Measurements from ENCODE around the gene NKX1-1. TPM values are rescaled to one million over a fixed set of nuclear protein-coding genes. Genes with fewer than 3 reads are reported as not detected.

Gene NKX1-1
- total RNA-seq, 1 donor from 2014 or later, result not detected

DNA sequence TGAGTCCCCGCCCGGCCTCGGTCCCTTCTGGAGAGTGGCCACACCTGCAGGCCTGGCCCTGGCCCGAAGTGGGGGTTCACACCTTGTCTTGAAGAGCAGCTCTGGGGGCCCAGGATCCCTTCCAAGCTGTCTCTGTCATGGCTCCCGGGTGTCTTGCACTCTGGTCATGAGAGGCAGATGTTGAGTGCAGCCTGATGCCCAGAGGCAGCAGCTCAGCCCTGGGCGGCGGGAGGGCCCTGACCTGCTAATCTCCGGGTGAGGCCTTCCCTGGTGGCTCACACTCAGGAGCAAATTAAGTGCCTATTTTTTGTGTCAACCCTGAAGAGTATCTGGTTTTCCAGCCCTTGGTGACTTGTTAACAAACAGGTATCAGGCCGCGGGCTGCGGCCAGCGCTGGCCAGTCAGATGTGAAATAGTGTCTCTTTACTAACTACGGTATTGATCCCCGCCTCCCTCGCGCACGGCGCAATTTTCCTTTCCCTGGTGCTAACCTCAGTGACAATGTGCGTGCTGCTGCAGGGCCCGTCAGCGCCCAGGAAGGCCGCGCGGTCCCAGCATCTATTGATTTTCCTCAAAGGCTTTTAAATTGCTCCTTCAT is 24.2 kb downstream of the NKX1-1 start:
- TF ChIP-seq, protein P1, sequence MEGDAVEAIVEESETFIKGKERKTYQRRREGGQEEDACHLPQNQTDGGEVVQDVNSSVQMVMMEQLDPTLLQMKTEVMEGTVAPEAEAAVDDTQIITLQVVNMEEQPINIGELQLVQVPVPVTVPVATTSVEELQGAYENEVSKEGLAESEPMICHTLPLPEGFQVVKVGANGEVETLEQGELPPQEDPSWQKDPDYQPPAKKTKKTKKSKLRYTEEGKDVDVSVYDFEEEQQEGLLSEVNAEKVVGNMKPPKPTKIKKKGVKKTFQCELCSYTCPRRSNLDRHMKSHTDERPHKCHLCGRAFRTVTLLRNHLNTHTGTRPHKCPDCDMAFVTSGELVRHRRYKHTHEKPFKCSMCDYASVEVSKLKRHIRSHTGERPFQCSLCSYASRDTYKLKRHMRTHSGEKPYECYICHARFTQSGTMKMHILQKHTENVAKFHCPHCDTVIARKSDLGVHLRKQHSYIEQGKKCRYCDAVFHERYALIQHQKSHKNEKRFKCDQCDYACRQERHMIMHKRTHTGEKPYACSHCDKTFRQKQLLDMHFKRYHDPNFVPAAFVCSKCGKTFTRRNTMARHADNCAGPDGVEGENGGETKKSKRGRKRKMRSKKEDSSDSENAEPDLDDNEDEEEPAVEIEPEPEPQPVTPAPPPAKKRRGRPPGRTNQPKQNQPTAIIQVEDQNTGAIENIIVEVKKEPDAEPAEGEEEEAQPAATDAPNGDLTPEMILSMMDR (conservative IDR thresholded peaks at IDR 0.05), result no peak
- Mint-ChIP-seq H3K4me3 (peak overlapping the region; percentile 6), H3K27me3 (ENCODE audit: low read depth) (no peaks in the 10 kb centered on the region), H3K36me3 (ENCODE audit: low read depth) (no peaks in the 10 kb centered on the region), H3K9me3 (no peaks in the 10 kb centered on the region), H3K27ac (ENCODE audit: unreplicated experiment) (peak overlapping the region; percentile 24), H3K4me1 (peaks cover 9% of the 10 kb centered on the region)
- no peak for DNase-seq (ENCODE audit: low read depth, low spot score)

- Mint-ChIP-seq H3K27me3 (ENCODE audit: low read depth) (no peaks in the 10 kb centered on the region), H3K9me3 (no peaks in the 10 kb centered on the region), H3K4me1 (peaks cover 9% of the 10 kb centered on the region), H3K27ac (ENCODE audit: unreplicated experiment) (no peak overlapping the region), H3K4me3 (no peak overlapping the region), H3K36me3 (ENCODE audit: low read depth) (no peaks in the 10 kb centered on the region)
- TF ChIP-seq, protein P1 (conservative IDR thresholded peaks at IDR 0.05), result no peak
- DNase-seq (ENCODE audit: low read depth, low spot score), result no peak
These were observed 25.0 kb downstream of the NKX1-1 start for GRCh38 chr4:1381181-1381621.

DNA sequence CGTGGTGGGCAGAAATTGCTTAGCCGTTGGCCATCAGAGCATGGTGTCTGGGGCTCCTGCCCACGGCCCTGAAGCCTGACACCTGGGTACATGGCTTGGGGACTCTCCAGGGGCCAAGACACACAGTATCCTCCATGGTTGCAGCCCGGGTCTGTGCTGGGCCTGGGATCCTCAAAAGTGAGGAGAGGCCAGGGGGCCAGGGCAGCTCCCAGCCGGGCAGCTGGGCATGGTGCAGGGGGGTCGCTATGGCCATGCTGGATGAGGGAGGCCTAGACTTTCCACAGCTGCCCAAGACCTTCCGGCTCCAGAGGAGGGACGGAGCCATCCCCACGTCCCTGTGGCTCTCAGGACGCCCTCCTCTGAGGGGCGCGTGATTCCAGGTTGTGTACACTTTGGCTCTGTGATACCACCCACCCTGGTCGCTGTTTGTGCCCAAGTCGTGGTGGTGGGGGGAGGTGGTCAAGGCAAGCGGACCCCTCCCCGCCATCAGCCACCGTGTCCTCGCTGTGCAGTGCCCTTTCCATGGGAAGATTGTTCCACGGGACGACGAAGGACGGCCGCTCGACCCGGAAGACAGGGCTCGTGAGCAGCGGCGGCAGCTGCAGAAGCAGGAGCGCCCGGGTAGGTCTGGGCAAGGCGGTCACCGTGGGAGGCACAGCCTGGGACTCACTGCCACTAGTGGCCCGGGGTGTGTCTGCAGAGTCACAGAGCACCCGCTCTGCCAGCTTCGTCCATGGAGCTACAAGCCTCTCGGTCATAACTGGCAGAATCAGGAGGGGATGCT is 25.7 kb downstream of the NKX1-1 start:
- peaks cover 9% of the 10 kb centered on the region for H3K4me1 Mint-ChIP-seq

DNA sequence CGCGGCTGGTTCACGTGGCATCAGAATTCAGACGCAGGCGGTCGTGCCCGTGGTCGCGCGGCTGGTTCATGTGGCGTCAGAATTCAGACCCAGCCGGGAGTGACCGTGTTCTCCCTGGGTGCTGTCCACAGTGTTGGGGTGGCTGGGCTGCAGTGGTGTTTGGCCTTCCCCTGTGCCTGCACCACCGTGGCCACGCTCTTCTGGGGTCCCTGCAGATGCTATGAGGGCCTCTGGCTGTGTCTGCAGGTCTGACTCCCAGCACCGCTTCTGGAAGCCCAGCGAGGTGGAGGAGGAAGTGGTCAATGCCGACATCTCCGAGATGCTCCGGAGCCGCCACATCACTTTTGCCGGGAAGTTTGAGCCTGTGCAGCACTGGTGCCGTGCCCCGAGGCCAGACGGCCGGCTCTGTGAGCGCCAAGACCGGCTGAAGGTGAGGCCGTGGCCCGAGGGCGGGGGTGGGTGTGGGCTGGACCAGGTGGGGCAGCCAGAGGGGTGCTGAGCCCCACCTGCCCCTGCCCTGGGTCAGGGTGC is 26.4 kb downstream of the NKX1-1 start:
- DNase-seq (ENCODE audit: low read depth, low spot score), result no peak
- Mint-ChIP-seq H3K9me3 (no peaks in the 10 kb centered on the region), H3K27ac (ENCODE audit: unreplicated experiment) (no peak overlapping the region), H3K36me3 (ENCODE audit: low read depth) (no peaks in the 10 kb centered on the region), H3K4me1 (peaks cover 9% of the 10 kb centered on the region), H3K27me3 (ENCODE audit: low read depth) (no peaks in the 10 kb centered on the region), H3K4me3 (no peak overlapping the region)
- TF ChIP-seq, protein P1 (conservative IDR thresholded peaks at IDR 0.05), result no peak

More for the DNA sequence above, 25.7 kb downstream of the NKX1-1 start:
- Mint-ChIP-seq H3K4me3 (no peak overlapping the region), H3K27ac (ENCODE audit: unreplicated experiment) (no peak overlapping the region), H3K36me3 (ENCODE audit: low read depth) (no peaks in the 10 kb centered on the region), H3K27me3 (ENCODE audit: low read depth) (no peaks in the 10 kb centered on the region), H3K9me3 (no peaks in the 10 kb centered on the region)
- TF ChIP-seq, protein P1 (conservative IDR thresholded peaks at IDR 0.05), result no peak
- DNase-seq (ENCODE audit: low read depth, low spot score), result no peak

DNA sequence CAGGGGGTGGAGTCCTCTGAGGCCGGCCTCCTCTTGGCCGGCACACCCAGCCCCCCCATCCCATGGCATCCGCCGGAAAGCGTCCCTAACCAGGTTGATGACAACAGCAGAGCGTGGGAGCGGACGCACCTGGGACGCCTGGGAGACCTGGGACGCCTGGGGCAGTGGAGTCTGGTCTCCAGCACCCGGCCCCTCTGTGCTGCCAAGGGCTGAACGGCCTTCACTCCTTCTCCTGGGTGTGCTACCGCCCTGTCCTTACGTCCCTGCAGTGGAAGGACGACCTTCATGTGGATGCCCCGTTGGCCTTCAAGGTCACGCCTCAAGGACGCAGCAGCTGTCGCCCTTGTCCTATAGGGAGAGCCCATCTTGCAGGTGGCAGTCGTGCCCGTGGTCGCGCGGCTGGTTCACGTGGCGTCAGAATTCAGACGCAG is 26.9 kb downstream of the NKX1-1 start:
- H3K27me3 Mint-ChIP-seq (ENCODE audit: low read depth), result no peaks in the 10 kb centered on the region
- H3K36me3 Mint-ChIP-seq (ENCODE audit: low read depth), result no peaks in the 10 kb centered on the region
- TF ChIP-seq, protein P1 (conservative IDR thresholded peaks at IDR 0.05), result no peak
- H3K4me1 Mint-ChIP-seq, result peaks cover 9% of the 10 kb centered on the region
- no peak overlapping the region for H3K4me3 Mint-ChIP-seq
- no peak overlapping the region for H3K27ac Mint-ChIP-seq (ENCODE audit: unreplicated experiment)
- no peaks in the 10 kb centered on the region for H3K9me3 Mint-ChIP-seq
- DNase-seq (ENCODE audit: low read depth, low spot score), result no peak

Data from neural crest cell (in vitro differentiated cells).